ENCODE data around the gene DLGAP4.
"Not testable (repeated sequence)": the region's sequence is repeated elsewhere in the genome, so short reads cannot be mapped to it uniquely, and the experiment has no call there.

The DLGAP4 gene

GRCh38 chr20:36541227-36541767 is 235.2 kb downstream of the DLGAP4 start, which contains the start of gene MYL9:
Gene MYL9, plus strand, starts transcription at chr20:36541519. Its CDS starts 3,366 bp downstream, at chr20:36544885.
- DNase-seq (ENCODE audit: low read depth) = peak; percentile 73

GRCh38 chr20:36541768-36542488 is 235.8 kb downstream of the DLGAP4 start:
- DNase-seq (ENCODE audit: low read depth) = peak; percentile 69

DNA sequence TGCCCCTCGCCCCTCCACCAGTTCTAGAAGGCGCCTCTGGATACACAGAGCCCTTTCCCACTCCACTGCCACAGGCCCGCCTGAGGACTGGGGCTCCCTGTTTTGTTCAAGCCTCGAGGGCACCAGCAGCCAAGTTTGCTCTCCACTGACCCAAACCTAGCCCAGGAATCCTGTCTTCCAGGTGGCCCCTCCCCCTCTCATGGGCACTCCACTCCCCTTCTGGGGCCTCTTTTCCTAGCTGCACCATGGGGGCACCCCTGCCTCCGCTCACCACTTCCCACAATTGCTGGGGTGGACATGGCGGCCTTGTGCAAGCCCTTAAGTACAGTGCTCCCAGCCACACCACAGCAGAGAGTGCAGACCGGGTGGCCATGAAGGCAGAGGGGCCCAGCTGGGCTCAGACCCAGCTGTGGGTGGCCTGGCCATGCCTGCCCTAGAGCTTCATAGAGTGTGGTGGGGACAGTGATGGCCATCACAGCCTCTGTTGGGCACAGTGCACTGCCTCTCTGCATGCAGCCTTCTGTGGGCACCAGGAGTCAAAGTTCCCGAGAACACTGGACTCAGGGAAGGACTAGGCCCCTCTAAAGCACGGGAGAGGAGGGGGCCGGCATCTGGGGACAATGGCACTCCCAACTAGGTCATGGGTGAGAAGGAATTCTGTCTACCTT is 236.5 kb downstream of the DLGAP4 start:
- DNase-seq (ENCODE audit: low read depth) = no peak

DNA sequence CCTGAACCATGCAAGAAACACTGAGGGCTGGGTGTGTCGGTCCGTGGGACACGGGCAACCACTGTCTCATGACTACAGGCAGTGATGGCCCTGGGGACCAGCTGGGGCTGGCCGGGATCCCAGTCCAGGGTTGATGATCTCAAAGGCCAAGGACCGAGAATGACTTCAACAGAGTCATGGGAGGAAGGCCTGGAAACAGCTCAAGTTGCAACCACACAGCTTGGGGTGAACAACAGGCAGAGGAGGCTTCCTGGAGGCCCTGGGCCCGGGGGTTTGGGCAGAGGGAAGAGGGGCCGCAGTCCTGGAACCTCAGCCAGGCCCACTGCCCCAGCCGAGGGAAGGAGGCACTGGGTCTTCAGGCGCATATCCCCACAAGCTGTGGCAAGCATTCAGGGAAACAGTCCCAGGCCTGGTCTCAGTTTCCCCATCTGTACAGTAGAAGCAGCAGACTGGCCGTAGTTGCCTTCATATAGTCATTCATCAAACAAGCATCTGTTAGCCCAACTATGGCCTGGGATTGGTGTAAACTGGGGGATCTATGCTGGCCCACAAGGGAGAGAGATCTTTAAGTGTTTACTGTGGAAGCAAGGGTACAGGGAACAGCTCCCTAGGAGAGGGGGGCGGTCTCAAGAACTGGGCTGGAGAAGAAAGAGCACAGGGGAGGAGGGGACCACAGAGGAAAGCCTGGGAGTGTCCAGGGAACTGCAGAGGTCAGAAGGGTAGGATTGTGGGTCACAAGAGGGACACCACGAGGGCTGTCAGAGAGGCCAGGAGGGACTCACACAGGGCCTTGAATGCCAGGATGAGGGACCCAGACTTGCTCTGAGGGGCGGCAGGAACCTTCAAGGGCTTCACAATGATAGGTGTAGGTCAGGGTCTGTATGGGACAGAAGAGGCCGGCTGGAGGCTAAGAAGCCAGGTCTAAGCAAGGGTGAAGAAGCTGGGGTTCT is 237.3 kb downstream of the DLGAP4 start:
- DNase-seq (ENCODE audit: low read depth) = peak; percentile 41

DNA sequence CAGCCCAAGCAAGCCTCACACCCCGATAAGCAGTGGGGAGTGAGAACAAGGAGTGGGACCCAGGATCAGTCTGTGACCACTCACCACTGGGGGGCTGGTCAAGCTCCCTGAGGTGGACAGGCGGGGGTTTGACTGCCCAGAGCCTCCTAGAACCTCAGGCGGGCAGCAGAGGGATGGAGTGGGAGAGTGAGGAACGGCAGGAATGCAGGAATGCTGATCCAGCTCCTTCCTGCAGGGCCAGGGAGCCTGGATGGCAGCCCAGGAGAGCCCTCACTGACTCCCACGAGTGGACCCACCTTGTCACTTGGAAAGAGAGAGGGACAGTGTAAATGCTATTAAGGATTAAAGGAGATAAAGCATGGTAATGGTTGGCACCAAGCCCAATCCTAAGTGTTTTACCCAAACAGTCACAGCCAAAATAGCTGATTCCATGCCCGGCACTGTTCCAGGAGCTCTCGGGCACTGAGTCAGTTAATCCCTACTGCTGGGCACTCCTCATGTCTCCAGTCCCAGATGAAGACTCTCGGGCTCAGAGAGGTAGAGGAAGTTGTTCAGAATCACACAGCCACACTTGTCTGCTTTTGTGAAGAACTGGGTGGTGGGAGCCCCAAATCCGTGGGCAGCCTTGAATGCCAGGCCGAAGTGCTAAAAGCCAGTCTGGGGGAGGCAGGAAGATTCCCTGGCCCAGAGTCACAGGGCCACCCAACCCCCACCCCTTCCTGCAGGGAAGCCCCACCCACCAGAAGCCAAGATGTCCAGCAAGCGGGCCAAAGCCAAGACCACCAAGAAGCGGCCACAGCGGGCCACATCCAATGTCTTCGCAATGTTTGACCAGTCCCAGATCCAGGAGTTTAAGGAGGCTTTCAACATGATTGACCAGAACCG is 238.2 kb downstream of the DLGAP4 start:
- peak; percentile 74 for DNase-seq (ENCODE audit: low read depth)

- no peak for DNase-seq (ENCODE audit: low read depth)
Measured at GRCh38 chr20:36546111-36546736, 240.1 kb downstream of the DLGAP4 start.

DNA sequence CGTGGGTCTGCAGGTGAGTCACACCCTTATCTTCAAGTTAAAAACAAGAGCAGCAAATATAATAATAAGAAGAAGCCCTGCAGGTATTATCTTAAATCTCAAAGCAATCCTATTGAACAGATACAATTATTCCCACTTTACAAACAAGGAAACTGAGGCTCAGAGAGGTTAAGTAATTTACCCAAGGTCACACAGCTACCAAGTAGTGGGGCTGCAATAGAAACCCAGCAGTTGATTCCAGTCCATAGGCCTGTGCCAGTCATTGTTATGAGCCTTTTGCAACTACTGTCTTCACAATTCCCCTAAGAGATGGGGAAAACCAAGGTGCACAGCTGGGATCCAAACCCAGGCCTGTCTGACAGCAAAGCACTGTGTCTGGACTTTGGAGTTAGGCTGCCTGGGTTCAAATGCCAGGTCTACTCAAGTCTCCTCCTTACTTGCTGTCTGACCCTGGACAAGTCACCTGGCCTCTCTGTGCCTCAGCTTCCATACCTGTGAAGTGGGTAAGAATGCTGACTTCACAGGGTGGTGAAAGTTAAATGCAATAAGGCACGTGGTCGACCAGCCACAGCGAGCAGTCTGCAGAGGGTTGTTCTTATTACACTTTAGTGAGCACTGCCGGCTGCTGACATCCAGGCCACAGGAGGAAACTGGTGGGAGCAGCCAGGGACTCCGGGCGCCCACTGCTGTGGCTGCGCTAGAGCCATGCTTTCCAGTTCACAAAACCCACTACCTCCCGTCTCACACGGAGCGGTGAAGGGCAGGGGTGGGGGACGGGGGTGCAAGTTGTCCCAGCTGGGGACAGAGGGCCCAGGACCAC is 241.3 kb downstream of the DLGAP4 start:
- no peak for DNase-seq (ENCODE audit: low read depth)

GRCh38 chr20:36548006-36548315 is 241.8 kb downstream of the DLGAP4 start:
- DNase-seq (ENCODE audit: low read depth) = no peak

DNA sequence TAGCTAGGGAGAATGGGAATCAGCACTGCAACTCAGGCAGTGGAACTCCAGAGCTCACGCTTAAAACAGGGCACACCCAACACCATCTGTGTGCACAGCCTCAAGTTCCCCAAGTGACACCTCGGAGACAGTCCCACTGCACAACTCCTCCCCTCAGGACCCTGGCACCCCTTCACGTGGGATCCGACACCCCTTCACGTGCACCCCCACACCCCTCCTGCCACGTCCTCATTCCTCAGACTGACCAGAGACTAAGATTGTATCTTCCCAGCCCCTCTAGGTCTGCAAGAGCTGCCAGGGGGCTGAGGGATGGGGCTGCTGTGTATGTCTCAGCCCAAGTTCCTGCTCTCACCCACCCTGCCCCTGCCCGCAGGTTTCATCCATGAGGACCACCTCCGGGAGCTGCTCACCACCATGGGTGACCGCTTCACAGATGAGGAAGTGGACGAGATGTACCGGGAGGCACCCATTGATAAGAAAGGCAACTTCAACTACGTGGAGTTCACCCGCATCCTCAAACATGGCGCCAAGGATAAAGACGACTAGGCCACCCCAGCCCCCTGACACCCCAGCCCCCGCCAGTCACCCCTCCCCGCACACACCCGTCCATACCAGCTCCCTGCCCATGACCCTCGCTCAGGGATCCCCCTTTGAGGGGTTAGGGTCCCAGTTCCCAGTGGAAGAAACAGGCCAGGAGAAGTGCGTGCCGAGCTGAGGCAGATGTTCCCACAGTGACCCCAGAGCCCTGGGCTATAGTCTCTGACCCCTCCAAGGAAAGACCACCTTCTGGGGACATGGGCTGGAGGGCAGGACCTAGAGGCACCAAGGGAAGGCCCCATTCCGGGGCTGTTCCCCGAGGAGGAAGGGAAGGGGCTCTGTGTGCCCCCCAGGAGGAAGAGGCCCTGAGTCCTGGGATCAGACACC is 242.8 kb downstream of the DLGAP4 start:
- DNase-seq (ENCODE audit: low read depth) = no peak

- no peak for DNase-seq (ENCODE audit: low read depth)
Measured at GRCh38 chr20:36549628-36549941, 243.4 kb downstream of the DLGAP4 start.

- no peak for DNase-seq (ENCODE audit: low read depth)
Measured at GRCh38 chr20:36549942-36550789, 244.0 kb downstream of the DLGAP4 start.

DNA sequence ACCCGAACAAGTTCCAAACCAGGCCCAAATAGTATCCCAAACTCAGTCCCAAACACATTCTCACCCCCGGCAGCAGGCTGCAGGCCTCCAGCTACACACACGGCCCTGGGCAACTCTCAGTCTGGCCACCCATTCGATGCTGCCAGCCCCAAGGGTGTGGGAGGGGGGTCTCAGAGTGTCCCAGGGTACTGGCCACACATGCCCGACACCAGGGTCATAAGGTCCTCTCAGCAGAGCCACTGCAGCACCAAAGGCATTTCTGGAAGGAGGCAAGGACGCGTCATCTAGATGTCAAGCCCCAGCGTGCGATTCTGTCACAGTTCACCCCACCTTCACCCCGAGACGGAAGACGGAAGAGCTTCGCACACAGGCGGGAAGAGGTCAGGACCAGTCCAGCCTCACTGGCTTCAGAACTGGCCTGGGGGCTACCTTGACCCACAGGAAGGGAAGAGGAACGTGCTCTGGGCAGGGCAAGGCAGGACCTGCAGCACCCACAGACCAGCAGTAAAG is 244.7 kb downstream of the DLGAP4 start:
- DNase-seq (ENCODE audit: low read depth) = no peak

DNA sequence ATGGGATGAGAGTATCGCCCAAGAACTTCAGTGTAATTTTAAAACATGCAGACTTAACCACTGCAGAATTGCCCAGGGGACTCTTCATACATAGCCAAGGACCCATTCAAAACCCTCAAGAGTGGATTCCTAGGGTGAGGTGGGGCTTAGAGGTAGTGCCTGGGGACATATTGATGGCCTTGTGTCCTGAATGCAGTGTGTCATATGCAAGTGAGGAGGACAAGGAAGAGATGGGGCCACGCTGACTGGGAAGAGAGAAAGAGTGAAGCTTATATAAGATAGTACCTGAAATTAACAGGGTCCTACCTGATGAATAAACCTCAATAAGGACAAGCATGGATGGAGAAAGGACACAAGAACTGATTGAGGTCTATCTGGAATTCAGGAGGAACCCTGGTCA is 249.1 kb downstream of the DLGAP4 start:
- DNase-seq (ENCODE audit: low read depth) = no peak

DNA sequence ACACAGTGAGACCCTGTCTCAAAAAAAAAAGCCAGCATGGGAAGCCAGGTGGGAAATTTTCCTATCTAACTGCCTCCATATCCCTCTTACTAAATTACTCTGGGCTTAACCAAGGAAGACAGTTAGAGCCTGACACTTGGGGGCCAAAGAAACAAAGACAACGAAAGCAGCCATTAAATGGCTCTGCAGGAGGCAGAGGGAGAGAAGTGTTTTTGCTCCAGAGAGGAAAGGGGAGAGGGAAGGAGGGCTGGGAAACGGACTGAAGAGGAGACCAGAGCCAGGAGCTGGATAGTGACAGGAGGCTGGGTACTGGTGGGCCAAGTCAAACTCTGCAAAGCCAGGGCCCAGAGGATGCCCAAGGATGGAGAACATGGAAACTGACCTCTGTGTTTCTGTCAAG is 256.6 kb downstream of the DLGAP4 start:
- no peak for DNase-seq (ENCODE audit: low read depth)

DNA sequence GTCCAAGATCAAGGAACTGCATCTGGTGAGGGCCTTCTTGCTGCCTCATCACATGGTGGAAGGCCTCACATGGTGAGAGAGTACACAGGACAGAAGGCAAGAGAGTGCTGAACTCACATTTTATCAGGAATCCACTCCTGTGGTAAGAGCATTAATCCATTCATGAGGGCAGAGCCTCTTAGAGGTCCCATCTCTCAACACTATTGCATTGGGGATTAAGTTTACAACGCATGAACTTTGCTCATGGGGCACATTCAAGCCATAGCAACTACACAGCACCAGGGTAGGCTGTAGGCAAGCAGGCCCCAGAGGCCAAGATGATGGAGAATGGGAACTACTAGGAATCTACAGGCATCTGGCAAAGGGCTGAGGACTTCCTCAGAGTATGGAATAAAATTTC is 257.2 kb downstream of the DLGAP4 start:
- no peak for DNase-seq (ENCODE audit: low read depth)

DNA sequence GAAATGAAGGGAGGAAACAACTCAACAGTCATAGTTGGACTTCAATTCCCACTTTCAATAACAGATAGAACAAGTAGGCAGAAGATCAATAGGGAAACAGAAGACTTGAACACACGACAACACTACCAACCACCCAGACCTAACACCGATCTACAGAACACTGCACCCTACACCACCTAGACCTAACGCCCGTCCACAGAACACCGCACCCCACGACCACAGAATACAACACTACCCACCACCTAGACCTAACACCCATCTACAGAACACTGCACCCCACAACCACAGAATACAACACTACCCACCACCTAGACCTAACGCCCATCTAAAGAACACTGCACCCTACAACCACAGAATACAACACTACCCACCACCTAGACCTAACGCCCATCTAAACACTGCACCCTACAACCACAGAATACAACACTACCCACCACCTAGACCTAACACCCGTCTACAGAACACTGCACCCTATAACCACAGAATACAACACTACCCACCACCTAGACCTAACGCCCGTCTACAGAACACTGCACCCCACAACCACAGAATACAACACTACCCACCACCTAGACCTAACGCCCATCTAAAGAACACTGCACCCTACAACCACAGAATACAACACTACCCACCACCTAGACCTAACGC is 258.1 kb downstream of the DLGAP4 start:
- not testable (repeated sequence) for DNase-seq (ENCODE audit: low read depth)

DNA sequence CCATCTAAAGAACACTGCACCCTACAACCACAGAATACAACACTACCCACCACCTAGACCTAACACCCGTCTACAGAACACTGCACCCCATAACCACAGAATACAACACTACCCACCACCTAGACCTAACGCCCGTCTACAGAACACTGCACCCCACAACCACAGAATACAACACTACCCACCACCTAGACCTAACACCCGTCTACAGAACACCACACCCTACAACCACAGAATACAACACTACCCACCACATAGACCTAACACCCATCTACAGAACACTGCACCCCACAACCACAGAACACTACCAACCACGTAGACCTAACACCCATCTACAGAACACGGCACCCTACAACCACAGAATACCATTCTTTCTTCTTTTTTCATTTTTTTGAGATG is 258.6 kb downstream of the DLGAP4 start:
- DNase-seq (ENCODE audit: low read depth) = not testable (repeated sequence)
